Gastrocnemius medialis (tissue), 4 donors: Measurements from ENCODE around the gene COL19A1.

Source experiments
- CTCF ChIP-seq, 5 experiments: fragments of 450-650 bp in 3 of 5; fragments of 200-600 bp in 2 of 5; sonication (generic) in 2 of 5; IDR thresholded peaks in 4 of 5; conservative IDR thresholded peaks in 1 of 5; 1 replicate in 4 of 5; 2 replicates in 1 of 5; pipeline ENCODE4 v1.5.1; 2016 to 2019; ENCODE audit warnings: antibody characterized with exemption in 5 of 5, mild to moderate bottlenecking in 3 of 5, moderate library complexity in 3 of 5
- POLR2A ChIP-seq, 2 donors: fragments of 450-650 bp; IDR thresholded peaks; one replicate each; pipeline ENCODE4 v1.6.1; 2017; ENCODE audit warnings: antibody characterized with exemption in 2 of 2, mild to moderate bottlenecking in 2 of 2, moderate library complexity in 2 of 2

- TF ChIP-seq CTCF (IDR thresholded peaks at IDR 0.05 in 4 of 5, conservative IDR thresholded peaks at IDR 0.05 in 1 of 5), result no peak
- no peak for TF ChIP-seq POLR2A (IDR thresholded peaks at IDR 0.05)
Measured at GRCh38 chr6:70208235-70208790, 342.0 kb downstream of the COL19A1 start.
